ENCODE measurements around the gene GALNT5.
A peak's percentile ranks its signal among the peaks of the same experiment; 100 is the strongest.
"Not testable (repeated sequence)": the region's sequence is repeated elsewhere in the genome, so short reads cannot be mapped to it uniquely, and the experiment has no call there.

Gene GALNT5

DNA sequence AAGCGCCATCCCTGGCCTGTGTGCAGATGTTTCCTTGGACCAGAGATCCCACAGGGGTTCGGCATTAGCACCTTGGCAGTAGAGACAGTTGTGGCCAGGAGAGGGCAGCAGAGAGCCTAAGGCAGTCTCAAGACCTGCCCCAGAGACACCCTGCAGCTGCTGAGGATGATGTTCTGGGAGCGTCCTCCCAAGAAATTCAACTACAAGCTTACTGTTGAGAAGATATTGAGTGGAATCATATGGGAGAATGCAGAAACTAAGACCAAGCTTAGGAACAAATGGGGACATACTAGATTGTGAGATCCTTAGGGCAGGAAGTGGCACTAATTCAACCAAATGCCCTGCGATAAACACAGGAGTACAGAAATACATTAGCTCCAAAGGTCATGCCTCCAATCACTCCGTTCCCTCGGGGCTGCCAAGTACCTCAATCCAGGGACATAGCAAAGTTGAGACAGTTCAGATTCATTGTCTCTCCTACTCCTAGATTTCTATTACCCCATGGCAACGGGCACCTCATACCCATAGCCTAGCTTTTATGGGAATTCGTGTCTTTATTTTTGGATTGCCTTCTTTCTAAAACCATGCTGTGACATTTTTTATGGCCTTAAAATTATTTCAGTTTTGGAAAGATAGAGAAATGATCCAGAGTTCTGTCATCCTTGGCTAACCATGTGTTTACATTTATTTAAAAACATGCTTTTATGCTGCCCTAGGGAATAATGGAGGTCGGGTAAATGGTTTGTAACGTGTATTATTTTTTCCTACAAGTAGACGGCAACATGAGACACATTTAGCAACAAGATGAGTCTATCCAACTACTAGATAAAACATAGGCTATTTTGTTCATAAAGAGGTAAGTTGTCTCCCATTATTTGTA is 70.4 kb downstream of the GALNT5 start:
- peak; percentile 80 to 89 (median 81) for DNase-seq (ENCODE audit: low read depth in 3 of 3)

DNA sequence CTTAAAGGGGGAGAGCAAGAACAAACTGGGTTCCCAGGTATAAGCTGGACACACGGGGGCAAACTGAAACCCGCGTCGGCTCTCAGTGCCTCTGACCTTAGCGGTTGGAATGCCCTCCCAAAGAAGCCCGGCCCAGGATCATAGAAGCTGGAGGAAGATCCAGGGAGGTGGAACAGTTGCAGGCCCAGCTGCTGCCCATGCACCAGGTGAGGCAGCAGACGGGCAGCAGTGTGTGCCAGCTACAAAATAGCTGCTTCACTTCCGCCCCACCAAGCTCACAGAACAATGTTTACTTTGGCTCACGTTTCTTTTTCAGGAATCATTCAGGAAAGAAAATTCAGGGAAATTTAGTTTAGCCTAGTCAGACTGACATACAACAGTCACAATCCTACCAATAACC is 72.0 kb downstream of the GALNT5 start:
- no peak for DNase-seq (ENCODE audit: low read depth in 3 of 3)

DNA sequence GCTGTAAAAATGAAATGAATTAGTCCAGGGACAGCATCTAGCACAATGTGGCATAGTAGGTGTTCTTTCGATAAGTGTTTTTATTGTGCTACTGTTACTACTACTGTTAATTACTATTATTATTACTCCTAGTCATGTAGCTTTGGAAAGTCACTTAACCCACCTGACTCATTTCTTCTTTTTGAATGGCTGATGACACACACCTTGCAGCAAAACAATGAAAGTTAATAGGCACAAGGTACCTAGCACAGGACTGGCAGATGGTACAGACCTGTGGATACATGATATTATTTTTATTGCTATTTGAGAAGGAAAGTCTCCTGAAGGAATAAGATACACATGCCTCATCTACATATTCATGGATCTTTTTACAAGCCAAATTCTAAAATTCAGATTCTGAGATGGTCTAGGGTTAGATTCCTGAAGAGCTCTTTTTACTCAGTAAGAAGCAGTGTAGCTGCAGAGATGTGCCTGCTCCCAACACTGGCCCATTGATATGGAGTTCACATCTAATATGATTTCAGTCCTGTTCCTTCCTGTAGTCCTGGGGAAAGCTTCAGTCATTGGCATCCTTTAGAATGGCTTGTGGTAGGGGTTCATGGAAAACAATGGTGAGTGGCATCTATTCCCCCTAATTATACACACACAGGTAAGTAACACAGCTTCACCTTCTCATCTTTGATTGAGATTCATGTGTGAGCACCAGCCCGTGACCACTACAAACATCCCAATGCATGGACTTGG is 76.0 kb downstream of the GALNT5 start:
- no peak for DNase-seq (ENCODE audit: low read depth in 3 of 3)

DNA sequence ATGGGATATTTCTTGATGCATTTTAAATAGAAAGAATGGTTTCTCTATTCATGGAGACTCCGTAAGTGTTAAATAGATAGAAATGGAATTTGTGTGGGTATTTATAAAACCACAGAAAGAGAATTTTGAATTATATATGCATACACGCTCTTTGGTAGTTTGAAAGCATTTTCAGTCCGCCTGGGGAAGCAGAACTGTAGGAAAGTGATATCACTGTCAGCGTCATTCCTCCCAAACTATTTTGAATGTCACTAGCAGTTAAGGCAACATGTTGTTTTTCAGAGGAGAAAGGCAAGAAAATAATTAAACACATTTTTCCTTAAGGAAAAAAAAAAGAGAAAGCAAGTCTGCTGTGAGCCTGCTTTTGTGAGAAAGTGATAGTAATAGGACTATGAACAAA is 76.8 kb downstream of the GALNT5 start:
- no peak for DNase-seq (ENCODE audit: low read depth in 3 of 3)

DNA sequence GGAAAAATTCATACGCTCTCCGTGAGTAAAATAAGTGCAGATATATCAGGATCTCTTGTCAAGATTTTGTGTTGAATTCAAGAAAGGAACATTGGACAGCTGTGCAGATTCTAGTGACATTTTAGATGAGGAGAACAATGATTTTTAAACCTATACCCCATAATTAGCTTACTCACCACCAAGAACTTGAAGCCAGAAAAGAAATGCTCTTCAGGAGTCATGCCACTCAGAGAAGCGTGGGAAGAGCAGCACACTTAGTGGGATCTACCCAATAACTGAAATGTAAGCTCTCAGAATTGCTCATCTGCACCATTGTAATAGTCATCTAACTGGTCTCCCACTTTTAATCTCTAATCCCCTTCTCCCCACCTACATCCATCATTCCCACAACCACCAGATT is 77.3 kb downstream of the GALNT5 start:
- no peak for DNase-seq (ENCODE audit: low read depth in 3 of 3)

DNA sequence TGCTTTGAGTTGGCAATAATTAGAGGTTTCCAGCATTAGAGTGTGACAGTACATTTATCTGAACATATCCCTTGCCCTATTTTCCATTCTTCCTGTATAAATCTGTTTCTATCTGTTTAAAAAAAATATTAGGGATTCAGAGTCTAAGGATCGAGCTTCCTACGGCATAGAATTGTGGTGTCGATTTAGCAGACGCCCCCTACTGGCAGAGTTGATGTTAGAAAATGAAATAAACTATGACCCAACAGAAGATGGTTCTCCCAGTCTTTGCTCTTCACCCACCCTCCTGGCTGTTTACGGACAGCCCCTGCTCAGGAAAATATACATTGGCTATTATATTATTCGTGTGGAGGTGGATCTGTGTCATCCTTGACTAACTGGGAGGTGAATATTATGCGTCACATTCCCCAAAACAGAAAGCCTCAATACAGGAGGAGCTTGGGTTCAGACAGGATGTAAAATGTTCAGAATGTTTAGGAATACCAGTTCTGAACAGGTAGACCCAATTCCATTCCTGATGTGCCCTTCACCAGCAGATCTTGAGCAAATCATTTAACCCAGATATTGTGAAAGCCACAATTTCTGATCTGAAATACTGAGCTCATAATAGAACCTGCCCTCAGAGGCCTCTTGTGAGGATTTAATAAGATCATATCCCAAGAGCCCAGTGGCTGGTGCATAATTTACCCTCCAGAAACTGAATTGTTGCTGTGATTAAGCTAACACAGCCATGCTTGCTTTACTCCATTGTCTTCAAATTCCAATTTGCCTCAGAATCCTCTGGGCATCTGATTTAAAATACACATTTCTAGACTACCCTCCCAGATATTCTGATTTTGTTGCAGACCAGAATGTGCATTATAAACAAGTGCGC is 78.9 kb downstream of the GALNT5 start:
- DNase-seq (ENCODE audit: low read depth in 3 of 3) = peak in 2 of 3 experiments; percentile 14 to 20

DNA sequence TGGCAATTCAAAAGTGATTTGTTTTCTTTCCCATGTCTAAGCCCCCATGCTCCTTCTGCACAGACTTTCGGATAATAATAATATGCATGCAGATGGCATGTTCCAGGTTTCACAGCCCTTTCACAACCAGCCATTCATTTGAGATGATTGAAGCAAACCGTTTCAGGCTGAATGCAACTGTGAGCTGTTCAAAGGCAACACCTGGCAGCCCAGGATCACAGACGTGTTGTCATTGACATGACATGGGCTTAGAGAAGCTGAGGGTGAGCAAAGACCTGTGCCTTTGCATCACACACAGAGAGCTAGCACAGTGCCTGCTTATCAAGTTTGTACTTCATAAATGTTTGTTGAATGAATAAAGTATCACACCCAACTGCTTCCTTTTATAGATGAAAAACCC is 80.5 kb downstream of the GALNT5 start:
- DNase-seq (ENCODE audit: low read depth in 3 of 3) = no peak

DNA sequence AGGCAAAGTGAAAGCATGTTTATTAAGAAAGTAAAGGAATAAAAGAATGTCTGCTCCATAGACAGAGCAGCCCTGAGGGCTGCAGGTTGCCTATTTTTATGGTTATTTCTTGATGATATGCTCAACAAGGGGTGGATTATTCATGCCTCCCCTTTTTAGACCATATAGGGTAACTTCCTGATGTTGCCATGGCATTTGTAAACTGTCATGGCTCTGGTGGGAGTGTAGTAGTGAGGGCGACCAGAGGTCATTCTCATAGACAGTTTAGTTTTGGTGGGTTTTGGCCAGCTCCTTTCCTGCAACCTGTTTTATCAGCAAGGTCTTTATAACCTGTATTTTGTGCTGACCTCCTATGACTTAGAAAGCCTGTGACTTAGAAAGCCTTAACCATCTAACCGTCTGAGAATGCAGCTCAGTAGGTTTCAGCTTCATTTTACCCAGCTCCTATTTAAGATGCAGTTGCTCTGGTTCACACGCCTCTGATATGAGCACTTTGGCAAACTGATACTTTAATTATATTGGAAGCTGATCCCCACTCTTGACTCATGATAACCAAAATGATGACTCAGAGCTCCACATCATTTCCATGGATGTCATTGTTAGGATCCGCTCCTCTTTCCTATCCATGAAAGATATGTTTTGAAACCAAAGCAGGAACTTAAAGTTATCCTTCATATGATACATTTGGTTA is 82.6 kb downstream of the GALNT5 start:
- DNase-seq (ENCODE audit: low read depth in 3 of 3) = no peak

DNA sequence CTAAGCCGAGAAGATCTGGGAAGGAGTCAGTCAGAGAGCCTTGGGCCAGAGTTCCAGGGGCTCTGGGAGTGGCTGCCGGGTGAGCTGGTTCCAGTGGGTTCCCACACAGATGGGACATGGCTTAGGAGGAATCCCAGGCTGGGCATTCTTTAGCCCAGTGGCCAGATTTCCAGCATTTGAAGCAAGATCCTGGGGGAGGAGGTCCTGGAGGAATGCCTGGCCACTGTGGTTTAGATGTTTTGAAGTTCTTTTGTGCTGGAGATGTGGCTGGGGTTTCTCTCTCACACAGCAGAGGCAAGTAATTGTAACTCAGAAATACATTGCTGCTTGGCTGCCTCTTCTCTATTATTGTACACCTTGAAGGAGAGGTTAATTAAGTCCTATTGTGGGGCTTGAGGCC is 83.9 kb downstream of the GALNT5 start:
- not testable (repeated sequence) for DNase-seq (ENCODE audit: low read depth in 3 of 3)

DNA sequence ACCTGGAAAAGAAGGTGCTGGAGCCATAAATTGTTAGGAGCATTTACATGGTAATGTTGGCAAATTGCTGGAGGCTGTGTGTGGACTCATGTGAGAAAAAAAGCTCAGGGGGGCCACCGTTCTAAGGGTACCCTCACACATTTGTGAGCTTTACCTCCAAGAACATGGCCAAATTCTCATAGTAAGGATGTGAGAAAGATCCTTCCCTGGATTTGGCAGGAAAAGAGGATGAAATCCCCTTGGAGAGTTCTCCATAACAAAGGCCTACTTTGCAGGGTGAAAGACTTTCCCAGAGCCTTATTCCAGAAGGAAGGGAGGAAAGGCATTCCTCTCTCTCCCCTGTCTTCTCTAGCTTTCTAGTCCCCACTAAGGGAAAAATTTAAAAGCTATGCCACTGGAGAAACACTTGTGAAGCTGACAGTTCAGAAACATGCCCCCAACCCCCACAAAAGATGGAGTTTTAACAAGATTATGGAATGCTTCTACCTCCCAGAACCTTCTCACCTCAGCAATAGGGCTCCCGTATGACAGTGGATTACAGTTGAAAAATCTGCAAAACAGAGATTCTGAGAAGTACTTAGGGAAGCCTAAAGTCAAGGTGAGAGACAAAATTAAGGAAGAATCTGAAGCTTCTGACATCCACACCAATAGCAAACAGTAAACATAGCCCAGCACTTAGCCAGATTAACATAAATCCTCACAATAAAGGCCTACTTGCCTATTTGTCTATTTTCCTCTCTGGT is 88.3 kb downstream of the GALNT5 start:
- no peak for DNase-seq (ENCODE audit: low read depth in 3 of 3)

DNA sequence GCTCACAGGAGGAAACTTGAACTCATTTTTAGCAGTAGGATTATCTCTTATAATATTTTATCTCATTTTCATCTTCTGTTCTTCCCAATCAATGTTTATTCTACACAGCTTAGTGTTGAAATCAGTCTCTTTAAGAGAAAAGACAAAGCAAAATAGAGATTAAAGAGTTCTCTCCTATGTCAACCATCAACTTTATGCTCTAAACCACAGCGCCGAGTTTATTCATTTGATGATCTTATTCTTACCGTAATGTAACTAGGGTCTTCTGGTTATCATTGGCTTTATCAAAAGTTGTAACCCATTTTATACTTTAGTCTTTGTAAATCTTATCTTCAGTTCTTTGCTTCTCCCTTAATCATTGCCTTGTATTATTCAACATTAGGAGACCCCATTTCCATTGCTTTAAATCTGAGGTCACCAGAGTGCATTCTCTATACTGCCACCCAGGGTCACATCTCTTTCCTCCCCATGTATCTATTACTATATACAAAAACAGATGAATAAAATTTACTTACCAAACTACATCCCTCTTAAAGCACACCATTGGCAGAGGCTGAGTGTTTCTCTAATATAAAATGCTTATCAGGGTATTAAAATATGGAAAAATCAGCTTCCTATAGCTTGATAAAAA is 90.9 kb downstream of the GALNT5 start:
- no peak for DNase-seq (ENCODE audit: low read depth in 3 of 3)

DNA sequence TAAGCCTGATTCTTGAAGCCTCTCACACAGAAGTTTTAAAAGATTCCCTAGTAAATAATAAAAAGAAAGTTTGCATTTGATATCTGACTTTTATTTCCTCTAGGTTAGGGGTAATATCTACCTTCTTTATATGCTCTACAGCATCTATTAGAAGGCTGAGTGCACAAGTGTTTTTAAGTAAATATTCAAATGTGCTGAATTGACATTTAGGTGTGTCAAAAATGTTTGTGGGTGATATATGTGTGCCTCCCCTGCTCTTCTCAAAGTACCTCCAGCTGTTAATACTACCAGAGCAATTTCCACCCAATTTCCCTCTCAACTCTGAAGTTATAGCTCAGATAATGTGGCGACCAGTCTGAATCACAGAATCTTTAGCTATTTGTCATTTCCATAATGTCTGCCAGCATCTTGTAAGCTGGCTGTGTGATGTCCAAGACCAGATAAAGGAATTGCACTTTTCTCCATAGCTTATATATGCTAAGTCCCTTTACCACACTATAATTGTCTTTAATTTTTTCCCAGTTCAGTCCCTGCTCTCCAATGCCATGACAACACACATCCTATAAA is 92.5 kb downstream of the GALNT5 start:
- DNase-seq (ENCODE audit: low read depth in 3 of 3) = no peak

DNA sequence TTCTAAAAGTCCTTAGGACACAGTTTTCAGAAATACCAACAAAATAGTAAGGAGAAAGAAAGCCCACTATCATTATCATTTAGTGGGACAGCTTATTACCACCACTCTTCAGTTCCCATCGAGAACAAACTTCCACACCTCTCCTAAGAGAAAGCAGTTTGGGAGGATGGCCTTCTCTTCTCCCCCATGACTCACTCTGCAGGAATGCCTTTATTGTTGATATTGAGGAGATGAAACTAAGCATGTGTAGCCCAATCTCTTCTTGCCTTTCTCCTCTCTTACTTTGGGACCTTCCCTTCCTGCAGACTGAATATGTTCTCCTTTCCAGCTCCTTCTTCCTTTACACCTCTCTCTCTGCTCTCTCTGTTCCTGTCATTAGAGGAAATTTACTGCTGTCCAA is 98.1 kb downstream of the GALNT5 start:
- DNase-seq (ENCODE audit: low read depth in 3 of 3) = no peak

DNA sequence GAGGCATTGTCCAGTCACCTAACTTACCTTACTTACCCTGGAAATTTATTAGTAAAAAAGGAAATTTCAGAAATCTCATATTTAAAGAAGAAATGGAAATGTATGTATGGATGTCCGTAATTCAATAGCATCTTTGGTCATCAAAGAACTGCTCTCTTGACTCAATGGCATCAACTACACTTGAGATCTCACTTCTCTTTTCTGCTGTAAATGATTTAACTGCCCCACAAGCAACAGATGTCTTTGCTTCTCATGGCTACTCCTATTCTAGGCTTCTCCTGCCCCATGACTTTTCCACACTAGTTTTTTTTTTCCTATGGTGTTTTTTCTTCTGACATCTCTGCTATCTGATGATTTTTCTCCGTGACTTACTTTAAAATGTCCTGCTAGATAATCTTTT is 102.1 kb downstream of the GALNT5 start:
- no peak for DNase-seq (ENCODE audit: low read depth in 3 of 3)

DNA sequence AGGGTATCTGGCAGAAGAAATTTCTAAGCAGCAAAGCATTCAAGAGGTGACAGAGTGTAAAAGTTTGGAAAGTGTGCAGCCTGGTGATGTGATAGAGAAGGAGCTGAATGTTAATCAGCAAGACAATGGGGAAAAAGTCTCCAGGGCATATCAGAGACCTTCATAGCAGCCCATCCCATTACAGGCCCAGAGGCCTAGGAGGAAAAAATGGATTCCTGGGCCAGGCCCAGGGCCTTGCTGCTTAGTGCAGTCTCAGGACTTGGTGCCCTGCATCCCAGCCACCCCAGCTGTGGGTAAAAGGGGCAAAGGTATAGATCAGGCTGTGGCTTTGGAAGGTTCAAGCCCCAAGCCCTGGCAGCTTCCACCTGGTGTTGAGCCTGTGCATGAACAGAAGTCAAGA is 104.0 kb downstream of the GALNT5 start:
- no peak for DNase-seq (ENCODE audit: low read depth in 3 of 3)

DNA sequence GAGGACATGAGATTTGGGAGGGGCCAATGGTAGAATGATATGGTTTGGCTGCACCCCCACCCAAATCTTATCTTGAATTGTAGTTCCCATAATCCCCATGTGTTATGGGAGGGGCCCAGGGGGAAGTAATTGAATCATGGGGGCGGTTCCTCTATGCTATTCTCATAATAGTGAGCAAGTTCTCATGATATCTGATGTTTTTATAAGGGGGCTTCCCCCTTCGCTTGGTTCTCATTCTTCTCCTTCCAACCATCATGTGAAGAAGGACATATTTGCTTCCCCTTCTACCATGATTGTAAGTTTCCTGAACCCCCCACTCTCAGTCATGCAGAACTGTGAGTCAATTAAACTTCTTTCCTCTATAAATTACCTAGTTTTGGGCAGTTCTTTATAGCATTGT is 105.1 kb downstream of the GALNT5 start:
- DNase-seq (ENCODE audit: low read depth in 3 of 3) = no peak

DNA sequence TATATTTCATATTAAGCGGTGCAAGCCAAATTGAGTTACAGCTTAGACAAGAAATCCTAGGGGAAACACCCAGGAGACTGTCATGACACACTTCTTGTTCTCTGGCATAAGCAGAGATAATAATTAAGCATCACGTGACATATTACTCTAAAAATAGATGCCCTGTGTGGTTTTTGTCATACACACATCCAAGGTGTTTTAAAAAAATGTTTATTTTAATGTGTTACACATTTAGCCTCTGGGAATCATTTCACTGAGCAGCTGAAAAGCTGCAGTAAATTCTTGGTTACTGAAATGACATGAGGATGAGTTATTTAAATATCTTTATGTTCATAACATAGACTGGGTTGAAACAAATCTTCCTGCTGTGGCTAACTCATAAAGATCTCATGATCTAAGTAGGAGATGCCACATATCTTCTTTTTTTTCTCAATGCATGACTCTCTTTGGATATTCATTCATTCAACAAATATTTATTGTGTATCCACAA is 106.2 kb downstream of the GALNT5 start:
- DNase-seq (ENCODE audit: low read depth in 3 of 3) = no peak
